HepG2 (cell line): Measurements from ENCODE around the gene KCNA3. TPM values are rescaled to one million over a fixed set of nuclear protein-coding genes. Genes with fewer than 3 reads are reported as not detected.

Source experiments
- ATAC-seq: fragments of 200-7000 bp; cut with Tn5 transposase; 3 replicates; pipeline ENCODE4 v1.9.1; 2020; ENCODE audit warnings: mild to moderate bottlenecking, moderate library complexity
- BruUV-seq: library from RNA; stranded (reverse); fragments of 400-500 nt; replicated peaks from 2 replicates; lab custom pipeline; 2021; lab: Mats Ljungman, UMichigan
- CTCF ChIA-PET: fragments of 300-600 bp; formaldehyde crosslinking; extraction: SDS; loops from one replicate; lab custom pipeline; 2021; ENCODE audit warnings: low total read pairs, inconsistent platforms, low intra/inter-chr PET ratio; lab: Yijun Ruan, JAX
- POLR2A ChIA-PET: fragments of 350-600 bp; sonication (Branson Sonifier 250); formaldehyde crosslinking; loops from one replicate; lab custom pipeline; 2020; ENCODE audit warnings: antibody characterized with exemption, inconsistent platforms; lab: Yijun Ruan, JAX
- DNase-seq: peaks from one replicate; pipeline ENCODE4 v3.0.0-alpha.2; 2015; ENCODE audit warnings: low spot score
- FAIRE-seq: peaks from 3 replicates; lab custom pipeline; 2011; peaks lifted over from hg19 to GRCh38; lab: Jason Lieb, UNC
- H2AFZ ChIP-seq: one replicate; pipeline ENCODE4 v1.6.1; 2011; ENCODE audit warnings: low read length, inconsistent platforms
- H3K27ac ChIP-seq: fragments of 300-600 bp; 3 replicates; pipeline ENCODE4 v1.8.0; 2011; ENCODE audit warnings: mixed run types, mild to moderate bottlenecking, mixed read lengths, low read length, inconsistent platforms; ENCODE audit not compliant: insufficient read depth; ENCODE audit errors: extremely low read length
- H3K27me3 ChIP-seq, 2 experiments: fragments of 200-600 bp in 1 of 2; 2 replicates in 1 of 2; 3 replicates in 1 of 2; pipeline versions ENCODE4 v1.6.0 to v1.8.0; 2011; ENCODE audit warnings: low read length in 2 of 2, mild to moderate bottlenecking in 2 of 2, moderate library complexity in 2 of 2, inconsistent platforms in 1 of 2; ENCODE audit not compliant: insufficient read depth in 2 of 2, control insufficient read depth in 1 of 2
- H3K36me3 ChIP-seq, 2 experiments: fragments of 200-600 bp in 1 of 2; replicated peaks in 1 of 2; 2 replicates in 1 of 2; 3 replicates in 1 of 2; pipeline versions ENCODE4 v1.5.1 to v1.8.0; 2011; ENCODE audit warnings: low read length in 2 of 2, inconsistent platforms in 1 of 2; ENCODE audit not compliant: insufficient read depth in 2 of 2, control insufficient read depth in 1 of 2
- H3K4me1 ChIP-seq: 2 replicates; pipeline ENCODE4 v1.5.1; 2012; ENCODE audit warnings: low read length, inconsistent platforms; ENCODE audit not compliant: insufficient read depth
- H3K4me2 ChIP-seq: 2 replicates; pipeline ENCODE4 v1.6.0; 2011; ENCODE audit warnings: low read depth, low read length, inconsistent platforms
- H3K4me3 ChIP-seq, 3 experiments: fragments of 200-600 bp in 1 of 3; sonication (generic), shearing (Covaris generic) in 1 of 3; replicated peaks in 1 of 3; 2 replicates each; pipeline ENCODE4 v1.5.1; 2011 to 2016; ENCODE audit warnings: low read length in 3 of 3, inconsistent platforms in 2 of 3, low read depth in 2 of 3, mild to moderate bottlenecking in 2 of 3, control low read depth in 1 of 3, mixed read lengths in 1 of 3; ENCODE audit not compliant: insufficient read depth in 1 of 3
- H3K79me2 ChIP-seq: one replicate; pipeline ENCODE4 v1.6.1; 2011; ENCODE audit warnings: low read length, inconsistent platforms; ENCODE audit not compliant: insufficient read depth
- H3K9ac ChIP-seq: 2 replicates; pipeline ENCODE4 v1.6.0; 2011; ENCODE audit warnings: mild to moderate bottlenecking, low read depth, low read length, inconsistent platforms; ENCODE audit not compliant: insufficient read depth
- H3K9me3 ChIP-seq: 2 replicates; pipeline ENCODE4 v1.5.1; 2012; ENCODE audit warnings: mild to moderate bottlenecking, low read length
- H4K20me1 ChIP-seq: 2 replicates; pipeline ENCODE4 v1.6.0; 2011; ENCODE audit warnings: inconsistent platforms, mild to moderate bottlenecking, low read length, moderate library complexity; ENCODE audit not compliant: insufficient read depth
- AHDC1 ChIP-seq: sonication (generic); formaldehyde crosslinking; IDR thresholded peaks from 2 replicates; pipeline ENCODE4 v1.5.1; 2020; ENCODE audit warnings: mild to moderate bottlenecking, missing genetic modification reagents, borderline replicate concordance
- KAT8 ChIP-seq: IDR thresholded peaks from 2 replicates; pipeline ENCODE4 v1.6.1; 2016; ENCODE audit warnings: missing genetic modification reagents, missing compliant biosample characterization
- MEIS1 ChIP-seq: sonication (generic); formaldehyde crosslinking; IDR thresholded peaks from 2 replicates; pipeline ENCODE4 v1.9.0; 2021; ENCODE audit warnings: mild to moderate bottlenecking, missing genetic modification reagents, moderate library complexity, borderline replicate concordance
- NONO ChIP-seq, 2 experiments: fragments of 450-650 bp in 1 of 2; sonication (generic) in 1 of 2; formaldehyde crosslinking in 1 of 2; IDR thresholded peaks in 1 of 2; conservative IDR thresholded peaks in 1 of 2; 2 replicates each; pipeline versions ENCODE4 v1.6.1 to v1.8.0; 2017 to 2022; ENCODE audit warnings: mild to moderate bottlenecking in 1 of 2, missing genetic modification reagents in 1 of 2, moderate library complexity in 1 of 2
- NPAS2 ChIP-seq: sonication (generic); formaldehyde crosslinking; IDR thresholded peaks from 2 replicates; pipeline ENCODE4 v1.8.0; 2022; ENCODE audit warnings: mild to moderate bottlenecking, missing genetic modification reagents, borderline replicate concordance
- RXRB ChIP-seq: IDR thresholded peaks from 2 replicates; pipeline ENCODE4 v1.6.1; 2016; ENCODE audit warnings: borderline replicate concordance, missing genetic modification reagents, missing compliant biosample characterization
- SMAD1 ChIP-seq: sonication (generic); formaldehyde crosslinking; IDR thresholded peaks from 2 replicates; pipeline ENCODE4 v1.4.0; 2020; ENCODE audit warnings: missing genetic modification reagents, low read depth, mild to moderate bottlenecking, borderline replicate concordance
- SMC3 ChIP-seq: IDR thresholded peaks from 2 replicates; pipeline ENCODE4 v1.6.1; 2011; ENCODE audit warnings: low read length, improper control_type of control experiment
- ZNF75D ChIP-seq: sonication (generic); formaldehyde crosslinking; IDR thresholded peaks from 2 replicates; pipeline ENCODE4 v1.8.1; 2023; ENCODE audit warnings: missing genetic modification reagents, mild to moderate bottlenecking, borderline replicate concordance
- ZNF761 ChIP-seq: sonication (generic); formaldehyde crosslinking; conservative IDR thresholded peaks from 2 replicates; pipeline ENCODE4 v1.4.0; 2020; ENCODE audit warnings: mild to moderate bottlenecking, missing genetic modification reagents
- WGBS: methylation state at CpG from one replicate; pipeline ENCODE4 v1.1.6; 2017; ENCODE audit warnings: low lambda C conversion rate; 5-methylcytosine and 5-hydroxymethylcytosine counted together
- in situ Hi-C: cut with HindIII; loops from 2 replicates; pipeline ENCODE4 v1.10.0; 2017; ENCODE audit warnings: low pct_unique_long_range_greater_than_20kb; ENCODE audit not compliant: extremely low pct_ligation_motif_present
- intact Hi-C: fragments of 100-400 bp; cut with micrococcal nuclease; formaldehyde crosslinking; loops from one replicate; pipeline ENCODE4 v1.10.0; 2022; ENCODE audit not compliant: unreplicated experiment
- polyA plus RNA-seq, 8 experiments: library from polyadenylated mRNA; depleted of rRNA in 3 of 8; stranded (reverse) in 7 of 8; unstranded in 1 of 8; fragments of >200 nt; fragmentation: Illumina TruSeq in 4 of 8; extraction: Trizol in 4 of 8; gene quantifications; 2 replicates each; pipeline versions ENCODE4 v1.2.1 to v1.2.3, GENCODE V29; 2011 to 2016; ENCODE audit warnings: low read depth in 4 of 8, missing spikeins in 1 of 8, mixed read lengths in 1 of 8; ENCODE audit not compliant: insufficient read depth in 1 of 8
- total RNA-seq, 5 experiments: library from RNA; depleted of rRNA; stranded (reverse); fragments of >200 nt; fragmentation: Illumina TruSeq; extraction: Trizol; gene quantifications; 2 replicates each; pipeline ENCODE4 v1.2.3, GENCODE V29; 2016; ENCODE audit warnings: low read depth in 1 of 5
- TF ChIP-seq, protein P1 (sequence below): sonication (generic); formaldehyde crosslinking; IDR thresholded peaks from 2 replicates; pipeline ENCODE4 v1.5.0; 2020; ENCODE audit warnings: missing genetic modification reagents

KCNA3 gene
- total and polyA plus RNA-seq, 2 of the 13 experiments (the other 11 are each of a cell fraction or from before 2014, with no cell fraction given): not detected

GRCh38 chr1:110638058-110638457, 36.7 kb downstream of the KCNA3 start:
- no peaks in the 10 kb centered on the region for H3K36me3 ChIP-seq
- no peak overlapping the region for H3K4me2 ChIP-seq
- H3K27ac ChIP-seq: no peak overlapping the region
- no peaks in the 10 kb centered on the region for H4K20me1 ChIP-seq
- no peak overlapping the region for H3K4me3 ChIP-seq
- H3K9me3 ChIP-seq: no peaks in the 10 kb centered on the region
- no peak overlapping the region for H3K9ac ChIP-seq
- 6% methylated on average over 2 of the region's 2 CpGs for WGBS
- no peak for FAIRE-seq
- in situ Hi-C loops: no loop called here
- no peak for ATAC-seq
- no TSS peak for BruUV-seq
- H3K4me1 ChIP-seq: no peaks in the 10 kb centered on the region
- H2AFZ ChIP-seq: no peak overlapping the region
- H3K27me3 ChIP-seq: peaks cover 0 to 4% of the 10 kb centered on the region in 2 experiments; a peak in 1 of 5 replicates
- H3K79me2 ChIP-seq: no peaks in the 10 kb centered on the region
- ChIA-PET CTCF (no interaction called here), POLR2A (no interaction called here)
- intact Hi-C loops: no loop called here
- DNase-seq: no peak
- TF ChIP-seq KAT8 (CRISPR knock-in tag) (no peak), ZNF761 (CRISPR knock-in tag) (no peak), NPAS2 (CRISPR knock-in tag) (no peak), RXRB (CRISPR knock-in tag) (no peak), MEIS1 (CRISPR knock-in tag) (no peak), NONO (IDR thresholded peaks at IDR 0.05) (no peak), NONO (CRISPR knock-in tag; conservative IDR thresholded peaks at IDR 0.05) (no peak)

GRCh38 chr1:110637475-110637874, 37.3 kb downstream of the KCNA3 start:
- Histone ChIP-seq H3K36me3 (no peaks in the 10 kb centered on the region), H3K27ac (no peak overlapping the region), H3K9me3 (no peaks in the 10 kb centered on the region), H2AFZ (no peak overlapping the region), H3K4me2 (no peak overlapping the region), H3K4me1 (no peaks in the 10 kb centered on the region), H3K9ac (no peak overlapping the region), H3K27me3 (peaks cover 0 to 4% of the 10 kb centered on the region in 2 experiments; a peak in 1 of 5 replicates), H3K4me3 (no peak overlapping the region), H3K79me2 (no peaks in the 10 kb centered on the region), H4K20me1 (no peaks in the 10 kb centered on the region)
- intact Hi-C loops: no loop called here
- ChIA-PET POLR2A (no interaction called here), CTCF (no interaction called here)
- BruUV-seq: no TSS peak
- TF ChIP-seq, protein P1, sequence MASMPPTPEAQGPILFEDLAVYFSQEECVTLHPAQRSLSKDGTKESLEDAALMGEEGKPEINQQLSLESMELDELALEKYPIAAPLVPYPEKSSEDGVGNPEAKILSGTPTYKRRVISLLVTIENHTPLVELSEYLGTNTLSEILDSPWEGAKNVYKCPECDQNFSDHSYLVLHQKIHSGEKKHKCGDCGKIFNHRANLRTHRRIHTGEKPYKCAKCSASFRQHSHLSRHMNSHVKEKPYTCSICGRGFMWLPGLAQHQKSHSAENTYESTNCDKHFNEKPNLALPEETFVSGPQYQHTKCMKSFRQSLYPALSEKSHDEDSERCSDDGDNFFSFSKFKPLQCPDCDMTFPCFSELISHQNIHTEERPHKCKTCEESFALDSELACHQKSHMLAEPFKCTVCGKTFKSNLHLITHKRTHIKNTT: no peak
- TF ChIP-seq ZNF75D (no peak), AHDC1 (CRISPR knock-in tag) (no peak), SMAD1 (CRISPR knock-in tag) (no peak), SMC3 (no peak)
- WGBS: no CpG with 5 or more reads among the region's 3 CpGs
- DNase-seq (no peak), ATAC-seq (no peak), FAIRE-seq (no peak)
- in situ Hi-C loops: no loop called here
